ENCODE measurements around the gene CCDC134. TPM values are rescaled to one million over a fixed set of nuclear protein-coding genes. Genes with fewer than 3 reads are reported as not detected.

Gene CCDC134
- total and polyA plus RNA-seq, 2 of the 8 experiments (the other 6 are each of a cell fraction or from before 2014, with no cell fraction given): 7.7 to 20.0 TPM

- H3K9ac ChIP-seq (replicated peaks in 1 of 4; ENCODE audit: extremely low read depth in 1 of 4, low read depth in 3 of 4, low read length in 3 of 4): no peak overlapping the region
- CTCF ChIA-PET (ENCODE audit: partially characterized antibody): interaction anchor here (1.3 to 1.9 kb wide), 2 partner anchors 24 to 177 kb away, joined by 3 to 5 read pairs; no protein-coding TSS in a partner anchor
These were observed 72.9 kb downstream of the CCDC134 start for GRCh38 chr22:41873391-41873790.

More at GRCh38 chr22:41873391-41873790, 72.9 kb downstream of the CCDC134 start:
- no peak for FAIRE-seq
- Histone ChIP-seq H4K5ac (ENCODE audit: insufficient read length, low read depth, low read length) (no peak overlapping the region), H3K9me3 (ENCODE audit: insufficient read depth in 2 of 2, low read depth in 1 of 2, low read length in 1 of 2) (no peaks in the 10 kb centered on the region), H2BK5ac (ENCODE audit: low read depth, low read length) (no peak overlapping the region), H3K23ac (ENCODE audit: insufficient read length) (no peak overlapping the region), H3K4me3 (ENCODE audit: extremely low read depth in 1 of 4, insufficient read depth in 2 of 4, low read depth in 3 of 4, low read length in 4 of 4) (no peak overlapping the region), H4K20me1 (replicated peaks in 1 of 2; ENCODE audit: control insufficient read depth in 1 of 2, insufficient read depth in 2 of 2, low read length in 2 of 2) (peaks cover 2 to 5% of the 10 kb centered on the region in 2 experiments), H3K4ac (replicated peaks; ENCODE audit: insufficient read length, low read depth, low read length) (no peak overlapping the region), H3K18ac (ENCODE audit: extremely low read depth, low read length) (no peak overlapping the region), H2AK5ac (ENCODE audit: low read depth, low read length) (no peak overlapping the region), H3K56ac (replicated peaks; ENCODE audit: insufficient read length, low read depth, low read length) (no peak overlapping the region), H3K27ac (ENCODE audit: low read depth, low read length) (no peak overlapping the region), H2AFZ (ENCODE audit: low read length) (no peak overlapping the region), H3K36me3 (ENCODE audit: control insufficient read depth in 2 of 4, insufficient read depth in 4 of 4, low read length in 3 of 4) (peaks cover 33 to 81% (median 69%) of the 10 kb centered on the region in 4 experiments), H3K23me2 (ENCODE audit: low read depth, low read length) (no peaks in the 10 kb centered on the region), H2BK20ac (ENCODE audit: low read length) (no peak overlapping the region), H3K79me2 (ENCODE audit: control insufficient read depth in 1 of 2, insufficient read depth in 2 of 2, low read length in 2 of 2) (no peaks in the 10 kb centered on the region), H2BK12ac (ENCODE audit: low read depth, low read length) (no peak overlapping the region), H3K4me1 (replicated peaks in 1 of 4; ENCODE audit: control insufficient read depth in 3 of 4, insufficient read depth in 4 of 4, low read length in 3 of 4) (no peaks in the 10 kb centered on the region), H3K27me3 (replicated peaks in 1 of 4; ENCODE audit: control insufficient read depth in 3 of 4, extremely low read depth in 1 of 4, insufficient read depth in 3 of 4, low read length in 3 of 4) (no peaks in the 10 kb centered on the region), H3K4me2 (ENCODE audit: insufficient read depth in 1 of 2, low read depth in 2 of 2, low read length in 2 of 2) (no peak overlapping the region), H2BK15ac (ENCODE audit: low read length) (no peak overlapping the region), H4K8ac (ENCODE audit: extremely low read depth, insufficient read depth, low read length) (no peak overlapping the region), H4K91ac (replicated peaks; ENCODE audit: insufficient read length, low read length) (no peak overlapping the region), H3K79me1 (ENCODE audit: low read depth, low read length) (peaks cover 2% of the 10 kb centered on the region; the same call in 1 of the 2 replicates), H2BK120ac (replicated peaks; ENCODE audit: low read depth, low read length) (no peak overlapping the region), H3K14ac (ENCODE audit: insufficient read length) (no peak overlapping the region)
- POLR2A ChIA-PET (ENCODE audit: partially characterized antibody): no interaction called here
- no peak for TF ChIP-seq SP1 (IDR thresholded peaks at IDR 0.05; ENCODE audit: low read depth, low read length)
- no peak for TF ChIP-seq ASH2L (IDR thresholded peaks at IDR 0.05; ENCODE audit: low read length)
- 92% methylated on average over 5 of the region's 5 CpGs; no CpG with 5 or more reads in 1 of the 2 experiments for WGBS, 2 experiments (ENCODE audit: extremely low coverage in 1 of 2, insufficient coverage in 1 of 2, insufficient read length in 1 of 2, insufficient replicate concordance in 2 of 2, low coverage in 1 of 2, low lambda C conversion rate in 2 of 2, missing lambda C conversion rate in 1 of 2)
- DNase-seq (ENCODE audit: low read depth in 1 of 2, low spot score in 2 of 2): no peak

Data from H1 (cell line).